GM12872 (cell line): ENCODE measurements around the gene SMIM11.

Source experiments
- CTCF ChIP-seq: IDR thresholded peaks from 3 replicates; pipeline ENCODE4 v1.5.1; 2011; ENCODE audit warnings: low read depth, mild to moderate bottlenecking, low read length, moderate library complexity; ENCODE audit not compliant: insufficient read depth

SMIM11 gene

GRCh38 chr21:34354836-34355235 is 20.5 kb upstream of the SMIM11 start:
- no peak for TF ChIP-seq CTCF

GRCh38 chr21:34355570-34355969 is 19.7 kb upstream of the SMIM11 start:
- TF ChIP-seq CTCF: no peak

GRCh38 chr21:34357889-34358288 is 17.4 kb upstream of the SMIM11 start:
- no peak for TF ChIP-seq CTCF

- no peak for TF ChIP-seq CTCF
These were observed 16.4 kb upstream of the SMIM11 start for GRCh38 chr21:34358866-34359265.

- TF ChIP-seq CTCF: no peak
These were observed 14.6 kb upstream of the SMIM11 start for GRCh38 chr21:34360488-34361241.

- no peak for TF ChIP-seq CTCF
These were observed 13.2 kb upstream of the SMIM11 start for GRCh38 chr21:34362136-34362444.

- TF ChIP-seq CTCF: no peak
These were observed 12.6 kb upstream of the SMIM11 start for GRCh38 chr21:34362670-34363069.
